Activated naive CD4-positive, alpha-beta T cell treated with anti-CD3 and anti-CD28 coated beads, Interleukin-2, amount 10 ng/mL, durations not matched to agents 7 days and 5 days (primary cell): ENCODE measurements around the gene FKBP4.

Experiments used
- CTCF ChIA-PET: fragments of 350-600 bp; sonication (Branson Sonifier 250); formaldehyde crosslinking; loops from one replicate; lab custom pipeline; 2021; ENCODE audit warnings: antibody characterized with exemption; lab: Charles Lee
- DNase-seq: peaks from one replicate; pipeline ENCODE4 v3.0.0-alpha.2; 2020
- H3K27ac Mint-ChIP-seq: one replicate; pipeline ENCODE4 v1.8.0; 2021; ENCODE audit warnings: mild to moderate bottlenecking, moderate library complexity, mixed read lengths
- H3K27me3 Mint-ChIP-seq: one replicate; pipeline ENCODE4 v1.8.0; 2021; ENCODE audit warnings: mild to moderate bottlenecking, mixed read lengths
- H3K36me3 Mint-ChIP-seq: one replicate; pipeline ENCODE4 v1.8.0; 2021; ENCODE audit warnings: mixed read lengths
- H3K4me1 Mint-ChIP-seq: one replicate; pipeline ENCODE4 v1.8.0; 2021; ENCODE audit warnings: mixed read lengths
- H3K4me3 Mint-ChIP-seq: one replicate; pipeline ENCODE4 v1.8.0; 2021; ENCODE audit warnings: mild to moderate bottlenecking, moderate library complexity, mixed read lengths
- H3K9me3 Mint-ChIP-seq: one replicate; pipeline ENCODE4 v1.8.0; 2021; ENCODE audit warnings: mixed read lengths

FKBP4 gene

DNA sequence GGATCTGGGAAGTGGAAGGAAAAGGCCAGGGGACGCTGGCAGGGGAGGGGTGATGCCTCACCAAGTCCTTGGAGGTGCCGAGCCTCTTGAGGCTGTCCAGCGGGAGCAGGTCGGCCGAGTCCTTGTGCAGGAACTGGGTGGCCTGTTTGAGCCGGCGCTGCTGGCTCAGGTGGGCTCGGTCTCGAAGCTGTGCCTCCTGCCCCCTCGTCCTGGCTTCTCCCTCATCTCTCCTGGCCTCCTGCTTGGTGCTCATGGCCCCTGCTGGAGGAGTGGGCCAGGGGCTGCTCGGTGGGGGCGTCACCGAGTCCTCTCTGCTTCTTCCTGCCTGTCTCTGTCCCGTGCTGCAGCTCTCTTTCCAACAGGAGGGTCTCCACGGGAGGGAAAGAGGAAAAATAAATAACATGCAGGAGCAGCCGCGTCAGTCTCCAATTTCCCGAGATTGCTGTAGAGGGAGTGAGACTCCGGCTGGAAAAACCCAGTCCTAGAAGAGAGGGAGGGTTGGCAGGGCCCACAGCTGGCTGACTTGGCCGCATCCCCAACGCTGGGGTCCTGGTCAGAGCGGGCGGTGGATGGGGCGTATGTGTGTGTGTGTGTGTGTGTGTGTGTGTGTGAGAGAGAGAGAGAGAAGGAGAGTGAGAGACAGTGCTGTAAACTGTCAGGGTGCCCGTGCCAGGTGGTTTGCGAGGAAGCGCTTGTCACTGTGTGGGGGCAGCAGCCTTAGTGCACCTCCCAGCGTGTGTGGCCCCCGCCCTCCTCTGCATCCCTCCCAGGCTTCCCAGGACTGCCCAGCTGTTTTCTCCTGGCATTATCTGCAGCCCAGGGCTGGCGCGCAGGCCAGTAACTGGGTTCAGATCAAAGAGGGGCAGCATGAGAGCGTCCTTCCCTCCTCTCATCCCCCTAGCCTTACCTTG lies 40.1 kb downstream of the FKBP4 start, which contains the start of gene NRIP2:
NRIP2 (minus strand) TSS at position 455 of the 911 bp plus-strand sequence; CDS start at position 403, 52 bp downstream.
- no peak for DNase-seq
- CTCF ChIA-PET = no interaction called here
- no peaks in the 10 kb centered on the region for H3K27me3 Mint-ChIP-seq
- H3K36me3 Mint-ChIP-seq = peaks cover 12% of the 10 kb centered on the region
- no peak within 1 kb of the TSS for H3K4me3 Mint-ChIP-seq
- H3K4me1 Mint-ChIP-seq = no peaks in the 10 kb centered on the region
- H3K27ac Mint-ChIP-seq = no peak within 1 kb of the TSS
- no peaks in the 10 kb centered on the region for H3K9me3 Mint-ChIP-seq

DNA sequence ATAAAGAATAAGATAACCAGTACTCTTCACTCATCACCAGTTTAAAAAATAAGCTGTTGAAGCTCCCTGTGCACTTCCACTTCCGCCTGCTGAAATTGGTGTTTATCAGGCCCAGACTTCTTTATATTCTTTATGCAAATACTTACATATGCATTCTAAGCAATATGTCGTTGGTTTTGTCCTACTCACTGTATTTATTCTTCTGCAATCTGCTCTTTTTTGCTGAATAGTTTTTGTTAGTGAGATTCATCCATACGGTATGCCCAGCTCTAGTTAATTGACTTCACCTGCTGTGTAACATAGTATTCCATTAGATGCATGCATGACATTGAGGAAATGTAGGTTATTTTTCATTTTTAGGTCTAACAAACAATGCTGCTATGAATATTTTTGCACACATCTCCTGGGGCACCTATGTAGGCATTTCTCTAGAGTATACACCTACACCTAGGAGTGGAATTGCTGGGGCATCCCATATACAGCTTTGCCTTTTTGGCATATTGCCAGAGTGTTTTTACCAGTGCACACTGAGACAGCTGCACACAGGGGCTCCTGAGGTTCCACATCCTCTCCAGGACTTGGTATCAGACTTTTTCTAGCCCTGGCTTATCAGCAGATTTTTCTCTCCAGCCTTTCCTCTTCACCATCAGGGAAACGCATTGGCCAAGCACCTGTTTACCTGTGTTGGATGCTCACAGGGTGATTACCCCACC lies 41.1 kb downstream of the FKBP4 start:
- DNase-seq = no peak
- Mint-ChIP-seq H3K4me1 (no peaks in the 10 kb centered on the region), H3K27ac (no peak overlapping the region), H3K9me3 (no peaks in the 10 kb centered on the region), H3K27me3 (no peaks in the 10 kb centered on the region), H3K36me3 (peaks cover 10% of the 10 kb centered on the region), H3K4me3 (no peak overlapping the region)
- CTCF ChIA-PET = no interaction called here

DNA sequence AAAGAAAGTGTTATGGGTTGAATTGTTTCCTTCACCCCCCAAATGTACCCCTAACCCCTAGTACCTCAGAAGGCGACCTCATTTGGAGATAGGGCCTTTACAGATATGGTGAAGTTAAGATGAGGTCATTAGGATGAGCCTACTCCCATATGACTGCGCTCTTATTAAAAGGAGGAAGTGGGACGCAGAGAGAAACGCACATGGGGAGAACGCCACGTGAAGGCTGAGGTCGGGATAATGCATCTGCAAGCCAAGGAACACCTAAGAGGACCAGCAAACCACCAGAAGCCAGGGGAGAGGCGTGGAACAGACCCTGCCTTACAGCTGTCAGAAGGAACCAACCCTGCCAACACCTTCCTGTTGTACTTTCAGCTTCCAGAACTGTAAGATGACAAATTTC lies 41.8 kb downstream of the FKBP4 start:
- no peak for DNase-seq
- Mint-ChIP-seq H3K27me3 (no peaks in the 10 kb centered on the region), H3K4me3 (no peak overlapping the region), H3K27ac (no peak overlapping the region), H3K36me3 (peaks cover 7% of the 10 kb centered on the region), H3K4me1 (no peaks in the 10 kb centered on the region), H3K9me3 (no peaks in the 10 kb centered on the region)
- CTCF ChIA-PET = interaction anchor here (1.8 kb wide), 1 partner anchor 18 kb away, joined by 3 read pairs; no protein-coding TSS in a partner anchor

DNA sequence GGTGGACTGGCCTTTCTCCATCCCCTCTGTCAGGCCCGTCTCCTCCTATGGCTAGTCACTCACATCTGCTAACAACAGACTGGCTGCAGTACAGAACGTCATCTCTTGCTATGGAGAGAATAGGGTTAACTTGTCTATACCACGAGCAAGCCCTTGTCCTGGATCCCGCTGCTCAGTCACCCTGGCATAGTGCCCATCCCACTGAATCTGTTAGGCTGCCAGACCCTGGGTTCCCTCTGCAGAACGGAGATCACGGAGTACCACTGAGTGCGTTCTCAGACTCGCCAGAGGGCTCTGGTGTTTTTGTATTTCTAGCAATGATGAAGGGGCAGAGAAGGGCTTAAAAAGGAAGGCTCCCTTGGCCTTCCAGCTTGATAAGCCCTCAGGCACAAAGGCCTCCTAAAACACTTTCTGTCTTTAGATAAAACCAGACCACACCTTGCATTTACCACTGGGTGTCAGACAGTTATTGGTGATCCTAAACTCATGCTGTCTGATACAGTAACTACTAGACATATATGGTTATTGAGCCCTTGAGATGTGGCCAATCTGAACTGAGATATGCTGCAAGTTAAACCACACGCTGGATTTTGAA lies 46.4 kb downstream of the FKBP4 start:
- H3K27ac Mint-ChIP-seq = no peak overlapping the region
- no peaks in the 10 kb centered on the region for H3K27me3 Mint-ChIP-seq
- CTCF ChIA-PET = no interaction called here
- H3K9me3 Mint-ChIP-seq = no peaks in the 10 kb centered on the region
- no peak for DNase-seq
- no peaks in the 10 kb centered on the region for H3K4me1 Mint-ChIP-seq
- no peak overlapping the region for H3K4me3 Mint-ChIP-seq
- peaks cover 5% of the 10 kb centered on the region for H3K36me3 Mint-ChIP-seq

DNA sequence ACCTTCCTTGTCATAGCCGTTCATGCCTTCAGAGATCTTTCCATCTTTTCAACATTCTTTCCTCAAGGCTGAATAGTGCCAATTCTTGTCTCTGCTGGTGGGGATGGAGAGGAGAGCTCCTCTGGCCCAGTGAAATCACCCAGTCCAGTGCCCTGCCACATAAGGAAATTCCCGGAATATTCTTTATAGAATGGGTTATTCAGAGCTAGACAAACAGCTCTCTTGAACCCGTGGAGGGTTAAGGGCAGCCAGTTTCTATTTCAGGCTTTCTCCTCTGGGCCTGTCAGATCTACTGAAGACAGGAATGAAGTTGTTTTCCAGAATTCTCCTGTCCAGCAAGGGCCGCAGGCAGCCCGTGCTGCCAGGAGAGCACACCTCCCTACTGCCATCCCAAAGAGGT lies 48.2 kb downstream of the FKBP4 start:
- Mint-ChIP-seq H3K4me3 (no peak overlapping the region), H3K27ac (no peak overlapping the region), H3K9me3 (no peaks in the 10 kb centered on the region), H3K36me3 (peaks cover 5% of the 10 kb centered on the region), H3K4me1 (no peaks in the 10 kb centered on the region), H3K27me3 (no peaks in the 10 kb centered on the region)
- CTCF ChIA-PET = interaction anchor here (1.5 to 2.6 kb wide), 2 partner anchors 11 to 14 kb away, joined by 3 to 8 read pairs; partner anchors contain the start of gene TEX52
- DNase-seq = no peak

DNA sequence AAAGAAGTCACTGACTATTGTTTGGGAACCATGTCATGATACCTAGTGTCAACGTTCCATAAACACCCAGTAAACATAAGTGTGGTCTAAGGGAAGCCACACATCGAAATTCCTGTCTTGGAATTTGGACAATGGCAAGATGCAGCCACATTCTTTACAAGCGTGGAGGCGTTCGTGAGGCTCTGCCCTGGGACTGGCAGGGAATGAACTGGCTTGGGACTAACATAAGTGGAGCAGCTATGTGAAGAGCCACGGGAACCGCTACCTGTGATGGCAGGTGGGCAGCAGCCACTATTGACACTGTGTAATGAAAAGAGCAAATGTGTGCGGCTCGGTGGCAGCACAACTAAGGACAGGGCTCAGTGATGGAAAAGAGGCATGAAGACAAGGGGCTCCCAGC lies 50.0 kb downstream of the FKBP4 start:
- Mint-ChIP-seq H3K4me1 (no peaks in the 10 kb centered on the region), H3K36me3 (peaks cover 2% of the 10 kb centered on the region), H3K27ac (no peak overlapping the region), H3K9me3 (no peaks in the 10 kb centered on the region), H3K4me3 (no peak overlapping the region), H3K27me3 (no peaks in the 10 kb centered on the region)
- DNase-seq = no peak
- CTCF ChIA-PET = interaction anchor here (1.2 to 1.5 kb wide), 2 partner anchors 10 to 40 kb away, joined by 3 to 7 read pairs; no protein-coding TSS in a partner anchor

DNA sequence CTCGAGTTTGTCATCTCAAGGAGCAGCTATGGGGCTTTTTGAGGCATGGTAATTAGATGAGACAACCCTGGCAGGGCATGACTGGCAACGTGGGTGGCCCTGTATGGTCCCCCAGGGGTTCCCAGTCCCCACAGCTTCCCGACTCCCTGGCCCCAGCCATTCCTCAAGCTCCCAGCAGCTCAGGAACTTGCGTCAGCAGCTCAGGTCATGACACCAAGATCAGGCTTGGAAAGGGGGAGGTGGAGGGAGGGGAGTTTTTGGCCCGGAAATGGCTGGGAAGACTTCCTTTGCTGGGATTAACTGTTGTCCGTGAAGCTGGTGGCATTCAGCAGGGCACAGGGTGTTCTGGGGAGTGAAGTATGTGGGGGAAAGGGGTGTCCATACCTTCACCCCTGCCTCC lies 50.5 kb downstream of the FKBP4 start:
- Mint-ChIP-seq H3K27me3 (no peaks in the 10 kb centered on the region), H3K36me3 (peaks cover 1% of the 10 kb centered on the region), H3K9me3 (no peaks in the 10 kb centered on the region), H3K4me1 (no peaks in the 10 kb centered on the region), H3K4me3 (no peak overlapping the region), H3K27ac (no peak overlapping the region)
- no peak for DNase-seq
- CTCF ChIA-PET = interaction anchor here (0.9 to 1.5 kb wide), 5 partner anchors 9 to 102 kb away, joined by 3 to 7 read pairs (median 3); no protein-coding TSS in a partner anchor

DNA sequence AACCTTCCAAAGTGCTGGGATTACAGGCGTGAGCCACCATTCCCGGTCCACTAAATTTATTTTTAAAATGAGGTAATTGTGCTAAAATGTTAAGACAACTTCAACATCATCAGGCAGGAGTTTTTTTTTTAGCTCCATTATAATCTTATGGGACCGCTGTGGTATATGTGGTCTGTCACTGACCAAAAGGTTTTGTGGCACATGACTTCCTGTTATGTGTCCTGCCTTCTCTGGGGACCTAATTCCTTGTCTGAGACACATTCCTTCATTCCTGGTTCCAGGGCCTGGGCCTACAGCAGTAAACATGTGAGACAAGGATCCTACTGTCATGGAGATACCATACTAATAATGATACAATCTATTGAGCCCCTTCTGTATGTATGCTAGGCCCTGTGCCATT lies 57.2 kb downstream of the FKBP4 start:
- H3K27me3 Mint-ChIP-seq = no peaks in the 10 kb centered on the region
- DNase-seq = no peak
- H3K9me3 Mint-ChIP-seq = no peaks in the 10 kb centered on the region
- CTCF ChIA-PET = interaction anchor here (0.7 kb wide), 1 partner anchor 12 kb away, joined by 3 read pairs; no protein-coding TSS in a partner anchor
- no peak overlapping the region for H3K4me3 Mint-ChIP-seq
- H3K27ac Mint-ChIP-seq = no peak overlapping the region
- no peaks in the 10 kb centered on the region for H3K4me1 Mint-ChIP-seq
- peaks cover 5% of the 10 kb centered on the region for H3K36me3 Mint-ChIP-seq

DNA sequence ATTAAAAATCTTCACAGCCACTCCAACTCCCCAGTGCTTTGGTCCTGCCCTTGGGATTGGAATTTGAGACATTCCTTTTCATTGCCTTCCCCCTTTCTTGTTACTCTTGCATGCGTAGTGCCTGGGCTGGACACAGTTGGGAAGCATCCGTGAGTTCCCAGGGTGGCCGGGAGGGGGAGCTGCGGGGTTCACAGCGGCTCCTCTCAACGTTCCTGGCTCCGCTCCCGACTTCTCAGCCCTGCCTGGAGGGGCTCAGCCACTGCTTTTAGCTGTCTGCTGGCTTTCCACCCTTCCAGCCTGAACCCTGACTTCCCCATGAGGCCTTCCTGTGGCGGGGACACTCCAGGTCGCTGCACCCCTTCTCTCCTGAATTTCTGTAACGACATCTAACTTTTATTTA lies 58.9 kb downstream of the FKBP4 start:
- Mint-ChIP-seq H3K4me3 (no peak overlapping the region), H3K27me3 (no peaks in the 10 kb centered on the region), H3K27ac (no peak overlapping the region), H3K9me3 (no peaks in the 10 kb centered on the region), H3K36me3 (peaks cover 14% of the 10 kb centered on the region), H3K4me1 (no peaks in the 10 kb centered on the region)
- DNase-seq = peak; percentile 67
- CTCF ChIA-PET = interaction anchor here (0.9 to 2.6 kb wide), 7 partner anchors 8 to 187 kb away, joined by 3 to 35 read pairs (median 7); no protein-coding TSS in a partner anchor
